HUES64 (cell line): ENCODE results near the gene XXYLT1.

Source experiments
- H3K27ac ChIP-seq: 2 replicates; pipeline ENCODE4 v1.7.0; 2013; ENCODE audit warnings: low read depth, low read length, inconsistent platforms
- H3K27me3 ChIP-seq: 2 replicates; pipeline ENCODE4 v1.6.1; 2013; ENCODE audit warnings: mild to moderate bottlenecking, low read length; ENCODE audit not compliant: insufficient read depth
- H3K36me3 ChIP-seq: 2 replicates; pipeline ENCODE4 v1.6.1; 2013; ENCODE audit warnings: mild to moderate bottlenecking, low read length; ENCODE audit not compliant: insufficient read depth
- H3K4me1 ChIP-seq: 2 replicates; pipeline ENCODE4 v1.6.1; 2013; ENCODE audit warnings: mild to moderate bottlenecking, low read length, moderate library complexity; ENCODE audit not compliant: insufficient read depth
- H3K4me3 ChIP-seq: 2 replicates; pipeline ENCODE4 v1.5.1; 2013; ENCODE audit warnings: mild to moderate bottlenecking, low read length, moderate library complexity
- H3K9ac ChIP-seq: 2 replicates; pipeline ENCODE4 v1.6.1; 2013; ENCODE audit warnings: mild to moderate bottlenecking, low read depth, low read length
- H3K9me3 ChIP-seq: 2 replicates; pipeline ENCODE4 v1.6.1; 2013; ENCODE audit warnings: low read depth, low read length; ENCODE audit not compliant: insufficient read depth
- WGBS: fragments of 150-250, 120-280 bp; methylation state at CpG from one replicate; pipeline ENCODE4 v1.1.7; 2013; ENCODE audit warnings: missing lambda C conversion rate; 5-methylcytosine and 5-hydroxymethylcytosine counted together

The XXYLT1 gene

DNA sequence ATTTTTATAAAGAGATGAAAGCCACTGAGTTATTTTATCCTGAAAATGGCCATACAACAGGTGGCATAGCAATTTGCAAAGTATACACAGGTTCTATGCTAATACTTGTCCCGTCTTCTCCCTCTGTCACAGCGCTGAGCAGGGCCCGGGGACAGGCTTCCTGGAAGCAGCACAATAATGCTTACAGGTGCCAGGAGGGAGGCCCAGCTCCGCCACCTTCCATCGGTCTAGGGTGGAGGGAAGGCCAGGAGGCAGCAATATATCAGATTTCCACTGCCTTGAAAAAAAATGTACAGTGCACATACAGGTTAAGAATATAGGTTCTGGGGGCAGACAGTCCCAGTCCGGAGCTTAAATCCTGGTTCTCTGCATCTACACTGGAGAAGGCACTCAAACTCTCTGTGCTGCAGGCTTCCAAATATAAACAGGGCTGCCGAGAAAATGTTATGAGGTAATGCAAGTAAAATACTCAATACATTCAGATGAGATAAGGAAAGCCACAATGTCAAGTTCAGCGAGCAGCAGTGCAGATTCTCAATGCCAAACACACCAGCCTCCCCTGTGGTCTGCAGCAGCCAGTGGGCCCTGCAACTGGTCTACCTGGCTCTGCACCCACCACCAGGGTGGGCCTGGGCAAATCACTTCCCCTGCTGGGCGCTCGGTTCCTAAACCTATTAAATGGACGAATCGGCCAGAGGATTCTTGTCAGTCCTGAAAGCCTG is 189.6 kb downstream of the XXYLT1 start:
- 91% methylated on average over 12 of the region's 12 CpGs for WGBS
- no peak overlapping the region for H3K27ac ChIP-seq
- H3K9me3 ChIP-seq = no peaks in the 10 kb centered on the region
- no peak overlapping the region for H3K9ac ChIP-seq
- no peak overlapping the region for H3K4me3 ChIP-seq
- no peaks in the 10 kb centered on the region for H3K27me3 ChIP-seq
- H3K4me1 ChIP-seq = peaks cover 11% of the 10 kb centered on the region
- no peaks in the 10 kb centered on the region for H3K36me3 ChIP-seq

GRCh38 chr3:195080571-195081151 is 190.3 kb downstream of the XXYLT1 start:
- H3K9me3 ChIP-seq = no peaks in the 10 kb centered on the region
- no peak overlapping the region for H3K27ac ChIP-seq
- WGBS = 90% methylated on average over 16 of the region's 16 CpGs
- H3K27me3 ChIP-seq = no peaks in the 10 kb centered on the region
- no peak overlapping the region for H3K9ac ChIP-seq
- no peak overlapping the region for H3K4me3 ChIP-seq
- no peaks in the 10 kb centered on the region for H3K36me3 ChIP-seq
- peaks cover 11% of the 10 kb centered on the region for H3K4me1 ChIP-seq

DNA sequence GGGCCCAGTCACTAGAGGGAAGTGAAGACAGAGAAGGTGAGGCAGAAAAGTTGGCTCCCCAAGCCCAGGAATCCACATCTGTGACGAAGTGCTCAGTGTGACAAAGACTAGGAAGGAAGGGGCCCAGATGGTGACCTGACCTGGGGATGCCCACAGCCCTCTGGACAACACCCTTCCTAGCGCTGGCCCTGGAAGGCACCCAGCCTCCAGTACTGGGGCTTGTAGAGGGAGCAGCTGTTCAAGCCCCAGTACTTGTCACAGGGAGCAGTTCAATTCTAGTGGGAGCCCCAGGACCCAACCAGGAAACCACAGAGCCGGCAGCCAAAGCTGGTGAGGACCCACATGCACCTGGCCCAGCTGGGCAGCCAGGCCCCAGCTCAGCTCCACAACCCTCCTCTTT is 190.8 kb downstream of the XXYLT1 start:
- 94% methylated on average over 3 of the region's 3 CpGs for WGBS
- Histone ChIP-seq H3K27ac (no peak overlapping the region), H3K36me3 (no peaks in the 10 kb centered on the region), H3K4me3 (no peak overlapping the region), H3K9me3 (no peaks in the 10 kb centered on the region), H3K27me3 (no peaks in the 10 kb centered on the region), H3K4me1 (peaks cover 11% of the 10 kb centered on the region), H3K9ac (no peak overlapping the region)

DNA sequence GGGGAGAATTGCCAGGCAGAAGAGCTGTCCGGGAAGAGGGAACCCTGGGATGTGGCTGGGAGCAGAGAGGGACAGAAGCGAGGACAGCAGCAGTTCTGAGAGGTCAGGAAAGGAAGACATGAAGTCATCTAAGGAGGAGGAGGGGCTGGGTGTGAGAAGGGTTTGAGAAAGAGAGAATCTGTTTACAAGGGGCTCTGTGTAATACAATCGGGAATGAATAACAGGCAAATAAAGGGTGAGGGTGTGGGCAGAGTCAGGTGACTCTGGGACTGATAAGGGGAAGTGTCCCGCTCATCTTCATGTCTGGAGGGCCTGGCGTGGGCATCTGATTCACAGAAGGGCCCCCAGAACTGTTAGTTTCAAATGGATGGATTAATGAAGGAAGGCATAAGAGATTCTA is 191.3 kb downstream of the XXYLT1 start:
- H3K4me3 ChIP-seq = no peak overlapping the region
- H3K4me1 ChIP-seq = peaks cover 11% of the 10 kb centered on the region
- no peaks in the 10 kb centered on the region for H3K9me3 ChIP-seq
- no peak overlapping the region for H3K9ac ChIP-seq
- 75% methylated on average over 5 of the region's 5 CpGs for WGBS
- no peak overlapping the region for H3K27ac ChIP-seq
- H3K27me3 ChIP-seq = no peaks in the 10 kb centered on the region
- no peaks in the 10 kb centered on the region for H3K36me3 ChIP-seq

GRCh38 chr3:195078891-195079440 is 192.0 kb downstream of the XXYLT1 start:
- no peaks in the 10 kb centered on the region for H3K27me3 ChIP-seq
- H3K36me3 ChIP-seq = no peaks in the 10 kb centered on the region
- H3K4me3 ChIP-seq = no peak overlapping the region
- 93% methylated on average over 12 of the region's 12 CpGs for WGBS
- no peak overlapping the region for H3K27ac ChIP-seq
- no peaks in the 10 kb centered on the region for H3K9me3 ChIP-seq
- no peak overlapping the region for H3K9ac ChIP-seq
- H3K4me1 ChIP-seq = peaks cover 11% of the 10 kb centered on the region

DNA sequence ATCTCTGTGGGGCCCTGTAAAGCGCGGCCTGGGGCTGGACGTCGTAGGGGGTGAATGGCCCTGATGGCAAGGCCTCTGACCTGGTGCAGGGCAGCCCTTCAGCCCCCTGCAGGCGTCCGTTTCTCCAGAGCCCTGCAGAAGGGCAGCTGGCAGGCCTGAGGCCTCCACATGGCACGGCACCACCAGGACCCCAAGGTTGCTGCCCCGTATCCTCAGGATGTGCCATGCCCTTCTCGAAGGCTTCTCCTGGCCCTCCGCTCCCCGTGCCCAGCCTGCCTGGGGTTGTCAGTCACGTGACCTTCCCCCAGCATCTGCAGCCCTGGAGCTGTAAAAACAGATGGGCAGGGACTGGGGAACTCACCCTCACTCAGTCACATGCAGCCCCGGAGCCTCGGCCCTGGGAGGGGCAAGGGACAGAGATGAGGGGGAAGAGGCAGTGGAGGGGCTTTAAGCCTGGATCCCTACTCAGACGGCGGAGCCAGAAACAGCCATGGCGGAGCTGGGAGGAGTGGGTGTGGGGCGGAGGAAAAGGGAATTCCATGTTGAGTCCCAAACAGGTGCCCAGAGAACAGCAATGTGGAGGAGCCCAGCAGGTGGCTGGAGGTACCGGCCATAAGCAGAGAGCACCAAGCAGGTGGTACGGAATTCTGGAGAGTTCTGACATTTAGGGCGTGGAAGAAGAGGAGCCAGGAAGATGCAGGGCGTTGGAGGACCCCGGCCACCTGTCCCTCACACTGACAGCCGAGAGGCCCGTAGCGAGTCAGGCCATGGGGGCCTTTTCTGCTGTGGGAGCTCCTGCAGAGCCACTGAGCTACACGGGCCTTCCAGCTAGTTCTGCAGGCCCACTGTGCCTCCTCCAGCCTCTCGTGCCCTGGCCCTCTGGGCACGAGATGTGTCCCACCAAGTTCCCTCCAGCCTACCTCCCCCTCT is 193.1 kb downstream of the XXYLT1 start:
- no peaks in the 10 kb centered on the region for H3K27me3 ChIP-seq
- no peaks in the 10 kb centered on the region for H3K9me3 ChIP-seq
- no peak overlapping the region for H3K4me3 ChIP-seq
- no peak overlapping the region for H3K9ac ChIP-seq
- 92% methylated on average over 29 of the region's 29 CpGs for WGBS
- H3K4me1 ChIP-seq = peaks cover 5% of the 10 kb centered on the region; the same call in 1 of the 2 replicates
- no peaks in the 10 kb centered on the region for H3K36me3 ChIP-seq
- no peak overlapping the region for H3K27ac ChIP-seq

DNA sequence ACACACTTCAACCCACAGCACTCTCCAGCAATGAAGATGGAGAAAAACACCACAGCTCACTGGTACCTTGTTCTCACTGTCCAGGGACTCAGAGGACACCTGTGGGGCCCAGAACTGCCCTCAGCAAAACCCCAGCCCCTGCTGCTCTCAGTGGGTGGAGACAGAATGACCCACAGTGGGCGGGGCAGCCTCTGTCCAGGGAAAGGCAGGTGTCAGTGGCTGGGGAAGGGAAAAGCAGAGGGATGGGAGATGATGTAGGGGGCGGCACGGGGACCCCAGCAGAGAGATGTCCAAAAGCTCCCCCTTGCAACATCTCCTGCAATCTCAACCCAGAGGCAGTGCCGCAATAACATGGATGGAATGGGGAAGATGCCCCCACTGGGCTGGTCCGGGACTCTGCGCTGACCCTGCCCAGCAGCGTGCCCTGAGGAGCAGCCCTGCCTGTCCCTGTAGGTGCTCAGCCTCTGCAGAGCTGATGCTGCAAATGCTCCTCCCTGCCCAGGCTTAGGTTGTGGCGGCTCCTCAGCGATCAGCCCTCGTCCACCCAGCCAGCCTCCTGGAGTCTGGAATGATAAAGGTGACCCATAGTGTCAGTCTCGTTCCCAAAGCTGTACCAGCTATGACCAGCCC is 193.9 kb downstream of the XXYLT1 start:
- Histone ChIP-seq H3K27ac (no peak overlapping the region), H3K4me3 (no peak overlapping the region), H3K9ac (no peak overlapping the region), H3K9me3 (no peaks in the 10 kb centered on the region), H3K4me1 (peaks cover 5% of the 10 kb centered on the region; the same call in 1 of the 2 replicates), H3K27me3 (no peaks in the 10 kb centered on the region), H3K36me3 (no peaks in the 10 kb centered on the region)
- WGBS = 93% methylated on average over 11 of the region's 11 CpGs

GRCh38 chr3:195075941-195076875 is 194.8 kb downstream of the XXYLT1 start:
- H3K4me1 ChIP-seq = peaks cover 3% of the 10 kb centered on the region; the same call in 1 of the 2 replicates
- H3K27me3 ChIP-seq = no peaks in the 10 kb centered on the region
- H3K9ac ChIP-seq = no peak overlapping the region
- no peak overlapping the region for H3K4me3 ChIP-seq
- no peaks in the 10 kb centered on the region for H3K36me3 ChIP-seq
- WGBS = 95% methylated on average over 35 of the region's 35 CpGs
- no peaks in the 10 kb centered on the region for H3K9me3 ChIP-seq
- no peak overlapping the region for H3K27ac ChIP-seq

- H3K4me3 ChIP-seq = no peak overlapping the region
- no peak overlapping the region for H3K27ac ChIP-seq
- H3K9me3 ChIP-seq = no peaks in the 10 kb centered on the region
- H3K36me3 ChIP-seq = no peaks in the 10 kb centered on the region
- no peaks in the 10 kb centered on the region for H3K27me3 ChIP-seq
- no peak overlapping the region for H3K9ac ChIP-seq
- WGBS = 97% methylated on average over 14 of the region's 14 CpGs
- H3K4me1 ChIP-seq = no peaks in the 10 kb centered on the region
These were observed 195.6 kb downstream of the XXYLT1 start for GRCh38 chr3:195075199-195075940.
